PFSK-1 (cell line): ENCODE results near the gene MAB21L1.

Experiments
- FOXP2 ChIP-seq: optimal IDR thresholded peaks from 2 replicates; pipeline ENCODE3; 2011; ENCODE audit warnings: borderline replicate concordance, control low read depth, inconsistent platforms; ENCODE audit not compliant: insufficient read depth; ENCODE audit errors: extremely low read length, extremely low read depth
- POLR2AphosphoS5 ChIP-seq: IDR thresholded peaks from 2 replicates; pipeline ENCODE4 v1.6.1; 2012; ENCODE audit warnings: low read depth, mild to moderate bottlenecking, control low read depth, low read length, moderate library complexity
- REST ChIP-seq, 2 experiments: IDR thresholded peaks; 2 replicates each; pipeline versions ENCODE4 v1.6.1 to v1.8.0; 2011 to 2012; ENCODE audit warnings: low read depth in 2 of 2, low read length in 2 of 2, control low read depth in 1 of 2, inconsistent platforms in 1 of 2, mild to moderate bottlenecking in 1 of 2, moderate library complexity in 1 of 2; ENCODE audit not compliant: insufficient read depth in 1 of 2
- SIN3A ChIP-seq: IDR thresholded peaks from 2 replicates; pipeline ENCODE4 v1.6.1; 2012; ENCODE audit warnings: mild to moderate bottlenecking, low read length, moderate library complexity, borderline replicate concordance; ENCODE audit not compliant: insufficient read depth
- TAF1 ChIP-seq: IDR thresholded peaks from 2 replicates; pipeline ENCODE4 v1.6.1; 2012; ENCODE audit warnings: low read length, control low read depth, borderline replicate concordance; ENCODE audit not compliant: insufficient read depth

DNA sequence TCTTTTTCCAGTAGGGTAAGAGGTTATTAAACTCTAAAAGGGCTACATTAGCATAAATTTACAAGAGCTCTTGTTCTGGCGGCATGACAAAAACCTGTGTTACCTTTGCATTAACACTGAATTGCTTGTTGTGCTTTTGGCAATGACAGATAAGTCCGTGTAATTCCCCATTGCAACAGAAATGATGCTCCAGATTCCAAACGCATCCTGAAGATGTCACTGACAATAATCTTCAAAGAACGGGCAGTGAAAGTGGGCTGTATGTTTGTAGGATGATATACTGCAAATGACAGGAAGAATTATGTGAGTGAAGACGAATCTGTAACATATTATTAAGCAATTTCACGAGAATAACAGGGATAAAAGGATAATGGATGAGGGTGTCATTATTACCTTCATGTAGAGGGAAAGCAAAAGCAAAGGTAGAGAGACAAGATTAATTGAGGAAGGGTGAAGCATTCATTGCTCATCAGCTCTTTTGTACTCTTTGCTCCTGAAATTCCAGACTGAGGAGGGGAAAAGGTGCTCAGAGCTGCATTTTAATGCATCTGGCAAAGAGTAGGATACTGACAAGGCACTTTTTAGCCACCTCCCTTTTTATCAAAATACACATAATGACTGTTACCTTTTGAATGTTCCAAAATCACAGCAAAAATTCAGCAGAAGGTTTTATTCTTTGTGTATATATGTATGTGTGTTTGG lies 38.5 kb upstream of the MAB21L1 start:
- TF ChIP-seq POLR2AphosphoS5: no peak
- TF ChIP-seq REST (IDR thresholded peaks at IDR 0.05; ENCODE audit: insufficient read depth in 1 of 2, low read depth in 2 of 2, low read length in 2 of 2): no peak
- no peak for TF ChIP-seq SIN3A
- no peak for TF ChIP-seq TAF1
- TF ChIP-seq FOXP2: no peak
